Peyer's patch (tissue), 4 donors: Measurements from ENCODE around the gene CDC14A.

Experiments used
- POLR2A ChIP-seq, 2 donors: fragments of 450-650 bp; IDR thresholded peaks; one replicate each; pipeline ENCODE4 v1.5.1; 2017; ENCODE audit warnings: antibody characterized with exemption in 2 of 2, mild to moderate bottlenecking in 2 of 2, moderate library complexity in 2 of 2
- TF ChIP-seq, protein P1 (sequence below), 6 experiments: fragments of 450-650 bp in 4 of 6; fragments of 200-600 bp in 2 of 6; sonication (generic) in 1 of 6; IDR thresholded peaks; one replicate each; pipeline ENCODE4 v1.5.1; 2017 to 2019; ENCODE audit warnings: antibody characterized with exemption in 6 of 6, mild to moderate bottlenecking in 3 of 6, moderate library complexity in 1 of 6

- no peak for TF ChIP-seq POLR2A (IDR thresholded peaks at IDR 0.05)
- TF ChIP-seq, protein P1, sequence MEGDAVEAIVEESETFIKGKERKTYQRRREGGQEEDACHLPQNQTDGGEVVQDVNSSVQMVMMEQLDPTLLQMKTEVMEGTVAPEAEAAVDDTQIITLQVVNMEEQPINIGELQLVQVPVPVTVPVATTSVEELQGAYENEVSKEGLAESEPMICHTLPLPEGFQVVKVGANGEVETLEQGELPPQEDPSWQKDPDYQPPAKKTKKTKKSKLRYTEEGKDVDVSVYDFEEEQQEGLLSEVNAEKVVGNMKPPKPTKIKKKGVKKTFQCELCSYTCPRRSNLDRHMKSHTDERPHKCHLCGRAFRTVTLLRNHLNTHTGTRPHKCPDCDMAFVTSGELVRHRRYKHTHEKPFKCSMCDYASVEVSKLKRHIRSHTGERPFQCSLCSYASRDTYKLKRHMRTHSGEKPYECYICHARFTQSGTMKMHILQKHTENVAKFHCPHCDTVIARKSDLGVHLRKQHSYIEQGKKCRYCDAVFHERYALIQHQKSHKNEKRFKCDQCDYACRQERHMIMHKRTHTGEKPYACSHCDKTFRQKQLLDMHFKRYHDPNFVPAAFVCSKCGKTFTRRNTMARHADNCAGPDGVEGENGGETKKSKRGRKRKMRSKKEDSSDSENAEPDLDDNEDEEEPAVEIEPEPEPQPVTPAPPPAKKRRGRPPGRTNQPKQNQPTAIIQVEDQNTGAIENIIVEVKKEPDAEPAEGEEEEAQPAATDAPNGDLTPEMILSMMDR (IDR thresholded peaks at IDR 0.05), result no peak
These were observed 9.3 kb downstream of the CDC14A start for GRCh38 chr1:100361511-100362089.
